DND-41 (cell line): ENCODE results near the gene INPP5A.

Experiments
- ATAC-seq: fragments of 200-7000 bp; cut with Tn5 transposase; 3 replicates; pipeline ENCODE4 v1.9.1; 2021; ENCODE audit warnings: low read depth; ENCODE audit not compliant: insufficient read depth
- DNase-seq: peaks from one replicate; pipeline ENCODE4 v3.0.0-alpha.2; 2020
- H2AFZ ChIP-seq: 2 replicates; pipeline ENCODE4 v1.6.0; 2012; ENCODE audit warnings: low read depth, low read length
- H3K27ac ChIP-seq: 2 replicates; pipeline ENCODE4 v1.5.1; 2012; ENCODE audit warnings: low read length, inconsistent platforms
- H3K27me3 ChIP-seq: fragments of 200-600 bp; sonication (generic); 2 replicates; pipeline ENCODE4 v1.6.0; 2012; ENCODE audit warnings: low read length, mild to moderate bottlenecking, inconsistent platforms; ENCODE audit not compliant: insufficient read depth, poor library complexity
- H3K36me3 ChIP-seq: 2 replicates; pipeline ENCODE4 v1.5.1; 2012; ENCODE audit warnings: low read length, inconsistent platforms; ENCODE audit not compliant: insufficient read depth
- H3K4me1 ChIP-seq: 2 replicates; pipeline ENCODE4 v1.5.1; 2012; ENCODE audit warnings: mild to moderate bottlenecking, low read length; ENCODE audit not compliant: insufficient read depth
- H3K4me2 ChIP-seq: 2 replicates; pipeline ENCODE4 v1.6.0; 2012; ENCODE audit warnings: mild to moderate bottlenecking, moderate library complexity, low read length, inconsistent platforms; ENCODE audit not compliant: insufficient read depth
- H3K4me3 ChIP-seq, 2 experiments: fragments of 200-600 bp in 1 of 2; shearing (Covaris generic) in 1 of 2; 2 replicates each; pipeline ENCODE4 v1.5.1; 2012 to 2016; ENCODE audit warnings: inconsistent platforms in 2 of 2, low read length in 2 of 2, mild to moderate bottlenecking in 2 of 2, low read depth in 1 of 2, moderate library complexity in 1 of 2
- H3K79me2 ChIP-seq: 2 replicates; pipeline ENCODE4 v1.6.0; 2012; ENCODE audit warnings: low read length, inconsistent platforms; ENCODE audit not compliant: insufficient read depth
- H3K9ac ChIP-seq: 2 replicates; pipeline ENCODE4 v1.6.0; 2012; ENCODE audit warnings: low read depth, mild to moderate bottlenecking, inconsistent platforms, low read length, moderate library complexity
- H3K9me3 ChIP-seq: 2 replicates; pipeline ENCODE4 v1.5.1; 2012; ENCODE audit warnings: low read length, moderate library complexity, mild to moderate bottlenecking, inconsistent platforms; ENCODE audit not compliant: insufficient read depth, severe bottlenecking
- H4K20me1 ChIP-seq: 2 replicates; pipeline ENCODE4 v1.6.0; 2012; ENCODE audit warnings: low read length; ENCODE audit not compliant: insufficient read depth
- CTCF ChIP-seq: IDR thresholded peaks from 2 replicates; pipeline ENCODE4 v1.5.1; 2012; ENCODE audit warnings: borderline replicate concordance, low read length, moderate library complexity, mild to moderate bottlenecking; ENCODE audit not compliant: poor library complexity, severe bottlenecking; ENCODE audit errors: extremely low read depth
- EZH2 ChIP-seq: IDR thresholded peaks from 3 replicates; pipeline ENCODE4 v1.6.1; 2012; ENCODE audit warnings: borderline replicate concordance, low read depth, mild to moderate bottlenecking, moderate library complexity, low read length, inconsistent platforms; ENCODE audit not compliant: severe bottlenecking

The INPP5A gene

GRCh38 chr10:132624847-132625471, 87.4 kb downstream of the INPP5A start:
- no peak overlapping the region for H3K4me3 ChIP-seq
- no peaks in the 10 kb centered on the region for H3K27me3 ChIP-seq
- no peak for TF ChIP-seq EZH2
- no peak for TF ChIP-seq CTCF
- H3K4me2 ChIP-seq, result no peak overlapping the region
- H3K9me3 ChIP-seq, result peaks cover 14% of the 10 kb centered on the region
- no peaks in the 10 kb centered on the region for H3K4me1 ChIP-seq
- H3K79me2 ChIP-seq, result peaks cover 41% of the 10 kb centered on the region
- no peak for ATAC-seq
- no peak overlapping the region for H2AFZ ChIP-seq
- no peak for DNase-seq
- peaks cover 52% of the 10 kb centered on the region for H4K20me1 ChIP-seq
- H3K9ac ChIP-seq, result no peak overlapping the region
- H3K36me3 ChIP-seq, result peaks cover under 1% of the 10 kb centered on the region; the same call in 1 of the 2 replicates
- no peak overlapping the region for H3K27ac ChIP-seq

- Histone ChIP-seq H3K9me3 (peaks cover 3% of the 10 kb centered on the region), H3K4me3 (no peak overlapping the region), H3K9ac (no peak overlapping the region), H4K20me1 (peaks cover 60% of the 10 kb centered on the region), H2AFZ (no peak overlapping the region), H3K27ac (no peak overlapping the region), H3K27me3 (no peaks in the 10 kb centered on the region), H3K4me2 (no peak overlapping the region), H3K4me1 (no peaks in the 10 kb centered on the region), H3K79me2 (peaks cover 44% of the 10 kb centered on the region), H3K36me3 (no peaks in the 10 kb centered on the region)
- ATAC-seq (no peak), DNase-seq (no peak)
- no peak for TF ChIP-seq CTCF
- no peak for TF ChIP-seq EZH2
These were observed 88.6 kb downstream of the INPP5A start for GRCh38 chr10:132626019-132626760.

DNA sequence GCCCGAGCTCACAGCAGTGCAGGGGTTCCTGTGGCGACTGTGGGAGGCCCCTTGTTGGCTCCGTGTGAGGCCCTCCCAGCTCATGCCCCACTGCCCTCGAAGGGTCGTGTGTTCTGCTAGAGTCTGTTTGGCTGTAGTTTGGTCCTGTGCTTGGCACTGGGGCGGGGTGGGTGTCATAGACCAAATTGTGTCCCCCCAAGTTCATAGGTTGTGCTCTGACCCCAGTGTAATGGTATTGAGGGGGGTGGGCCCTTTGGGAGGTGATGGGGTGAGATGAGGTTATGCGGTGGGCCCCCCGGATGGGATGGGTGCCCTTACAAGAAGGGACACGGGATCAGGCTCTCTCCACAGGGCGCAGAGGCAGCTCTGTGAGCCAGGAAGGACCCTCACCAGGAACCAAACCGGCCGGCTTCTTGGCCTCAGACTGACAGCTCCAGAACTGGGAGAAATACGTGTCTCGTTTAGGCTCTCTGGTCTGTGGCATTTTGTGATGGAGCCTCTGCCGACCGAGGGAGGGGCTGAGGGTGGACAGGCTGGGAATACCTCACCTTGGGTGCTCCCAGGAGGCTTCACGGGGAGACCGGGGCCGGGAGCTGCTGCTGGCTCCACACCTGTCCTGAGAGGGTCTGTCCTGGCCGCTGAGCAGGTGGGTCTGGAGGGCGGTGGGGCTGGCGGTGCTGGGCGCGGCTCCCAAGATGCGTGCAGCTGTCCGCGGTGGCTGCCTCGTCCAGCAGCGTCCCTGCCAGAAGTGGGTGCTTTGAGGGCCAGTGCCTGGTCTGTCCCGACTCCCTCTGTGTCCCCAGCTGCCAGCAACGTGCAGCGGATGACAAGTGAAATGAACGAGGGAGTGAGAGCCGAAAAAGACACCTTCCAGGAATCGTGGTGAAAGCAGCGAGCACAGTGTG, 89.4 kb downstream of the INPP5A start:
- H2AFZ ChIP-seq, result no peak overlapping the region
- H4K20me1 ChIP-seq, result peaks cover 68% of the 10 kb centered on the region
- H3K9ac ChIP-seq, result no peak overlapping the region
- H3K79me2 ChIP-seq, result peaks cover 46% of the 10 kb centered on the region
- H3K4me2 ChIP-seq, result no peak overlapping the region
- no peak overlapping the region for H3K27ac ChIP-seq
- no peaks in the 10 kb centered on the region for H3K4me1 ChIP-seq
- no peaks in the 10 kb centered on the region for H3K27me3 ChIP-seq
- no peaks in the 10 kb centered on the region for H3K36me3 ChIP-seq
- no peak overlapping the region for H3K4me3 ChIP-seq
- no peak for DNase-seq
- no peak for TF ChIP-seq EZH2
- TF ChIP-seq CTCF, result no peak
- no peak for ATAC-seq
- H3K9me3 ChIP-seq, result no peaks in the 10 kb centered on the region
